Psoas muscle (tissue), 8 donors: ENCODE results near the gene TTLL10. TPM values are rescaled to one million over a fixed set of nuclear protein-coding genes. Genes with fewer than 3 reads are reported as not detected.
A peak's percentile ranks its signal among the peaks of the same experiment; 100 is the strongest.

Source experiments
- ATAC-seq, 4 donors: fragments of 200-7000 bp; cut with Tn5 transposase; one replicate each; pipeline ENCODE4 v1.9.1; 2020; ENCODE audit warnings: moderate library complexity in 3 of 4, mild to moderate bottlenecking in 2 of 4
- DNase-seq, 2 donors: peaks; one replicate each; pipeline ENCODE4 v3.0.0-alpha.2; 2020
- H3K27ac ChIP-seq: fragments of 200-600 bp; one replicate; pipeline ENCODE4 v1.8.0; 2022
- H3K27me3 ChIP-seq, 3 donors: fragments of 200-600 bp in 1 of 3; one replicate each; pipeline versions ENCODE4 v1.6.1 to v1.8.0; 2013 to 2022; ENCODE audit warnings: low read length in 2 of 3, mild to moderate bottlenecking in 2 of 3, moderate library complexity in 1 of 3; ENCODE audit not compliant: insufficient read depth in 3 of 3
- H3K36me3 ChIP-seq, 2 donors: fragments of 200-600 bp in 1 of 2; one replicate each; pipeline versions ENCODE4 v1.6.1 to v1.8.0; 2013 to 2022; ENCODE audit warnings: low read depth in 1 of 2, mild to moderate bottlenecking in 1 of 2, moderate library complexity in 1 of 2; ENCODE audit not compliant: insufficient read depth in 1 of 2
- H3K4me1 ChIP-seq: fragments of 200-600 bp; one replicate; pipeline ENCODE4 v1.8.0; 2022
- H3K4me3 ChIP-seq: fragments of 200-600 bp; one replicate; pipeline ENCODE4 v1.8.0; 2022; ENCODE audit warnings: mild to moderate bottlenecking
- H3K9me3 ChIP-seq: fragments of 200-600 bp; one replicate; pipeline ENCODE4 v1.8.0; 2022
- WGBS, 3 donors: extraction: QIAGEN DNeasy Blood & Tissue Kit; methylation state at CpG; one replicate each; pipeline versions ENCODE4 v1.1.6 to v1.1.7; 2013; 5-methylcytosine and 5-hydroxymethylcytosine counted together
- intact Hi-C, 2 donors: fragments of 100-400 bp; cut with DNase I; formaldehyde crosslinking; loops; one replicate each; pipeline versions ENCODE4 v1.11.0 to v1.14.2; 2022
- polyA plus RNA-seq, 3 donors: library from polyadenylated mRNA; stranded (reverse); fragments of 200-250 nt; gene quantifications; one replicate each; pipeline ENCODE4 v1.2.3, GENCODE V29; 2013
- total RNA-seq, 4 donors: library from RNA; stranded (reverse); fragmentation: NEBNext Ultra II Directional in 2 of 4; extraction: Animal tissue kit (Norgen Biotek cat#: 25700) in 2 of 4; gene quantifications; one replicate each; pipeline versions ENCODE4 v1.2.1 to v1.2.4, GENCODE V29; 2021 to 2023
- TF ChIP-seq, protein P1 (sequence below): fragments of 200-600 bp; IDR thresholded peaks from one replicate; pipeline ENCODE4 v1.8.0; 2022; ENCODE audit warnings: antibody characterized with exemption
- donor health status: healthy with polysubstance abuse.
- donor health status: DM: no; HTN: no; CAD: no; lungs with moderate emphysema.
- donor health status: Bipolar disorder and iron deficiency.
- donor health status: healthy.
- donor health status: DM: yes; HTN: yes; CAD: no.
- donor health status: DM: no; HTN: no; CAD: no.
- donor health status: DM: no; HTN: no; CAD: no.
- donor health status: DM: yes; HTN: yes; CAD: no.

Gene TTLL10
- total and polyA plus RNA-seq, 7 donors = 0.03 to 0.27 (median 0.10) TPM; not detected in 3

DNA sequence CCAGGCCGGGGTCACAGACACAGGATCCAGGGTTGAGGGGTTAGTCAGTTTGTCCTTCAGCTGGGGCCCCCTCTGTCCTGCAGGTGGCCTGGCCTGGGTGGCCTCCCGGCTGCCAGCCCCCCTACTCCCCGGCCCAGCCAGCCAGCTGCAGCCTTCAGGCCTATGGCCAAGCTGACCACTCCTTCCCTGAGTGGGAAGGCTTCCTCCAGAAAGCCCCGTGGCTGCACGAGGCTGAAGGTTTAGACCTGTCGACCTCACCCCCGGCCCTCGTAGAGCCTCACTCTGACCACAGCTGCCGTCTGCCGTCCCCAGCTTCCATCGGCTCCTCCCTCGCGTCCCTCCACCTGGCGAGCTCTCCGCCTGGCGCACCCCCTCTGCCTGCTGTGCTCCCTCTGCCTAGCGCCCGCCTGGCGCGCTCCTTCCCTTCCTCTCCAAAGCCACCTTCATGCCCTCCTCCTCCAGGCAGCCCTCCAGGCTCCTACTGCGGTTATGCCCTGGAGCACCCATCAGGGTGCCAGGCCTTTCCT lies 9.6 kb downstream of the TTLL10 start:
- no peaks in the 10 kb centered on the region for H3K4me1 ChIP-seq
- H3K36me3 ChIP-seq = no peaks in the 10 kb centered on the region
- DNase-seq = peak; percentile 10 to 48
- H3K9me3 ChIP-seq = no peaks in the 10 kb centered on the region
- H3K27ac ChIP-seq = no peak overlapping the region
- H3K27me3 ChIP-seq = peaks cover 0 to 33% (median 2%) of the 10 kb centered on the region in 3 donors
- intact Hi-C loops = no loop called here
- ATAC-seq = peak in 1 of 4 donors; percentile 9
- TF ChIP-seq, protein P1, sequence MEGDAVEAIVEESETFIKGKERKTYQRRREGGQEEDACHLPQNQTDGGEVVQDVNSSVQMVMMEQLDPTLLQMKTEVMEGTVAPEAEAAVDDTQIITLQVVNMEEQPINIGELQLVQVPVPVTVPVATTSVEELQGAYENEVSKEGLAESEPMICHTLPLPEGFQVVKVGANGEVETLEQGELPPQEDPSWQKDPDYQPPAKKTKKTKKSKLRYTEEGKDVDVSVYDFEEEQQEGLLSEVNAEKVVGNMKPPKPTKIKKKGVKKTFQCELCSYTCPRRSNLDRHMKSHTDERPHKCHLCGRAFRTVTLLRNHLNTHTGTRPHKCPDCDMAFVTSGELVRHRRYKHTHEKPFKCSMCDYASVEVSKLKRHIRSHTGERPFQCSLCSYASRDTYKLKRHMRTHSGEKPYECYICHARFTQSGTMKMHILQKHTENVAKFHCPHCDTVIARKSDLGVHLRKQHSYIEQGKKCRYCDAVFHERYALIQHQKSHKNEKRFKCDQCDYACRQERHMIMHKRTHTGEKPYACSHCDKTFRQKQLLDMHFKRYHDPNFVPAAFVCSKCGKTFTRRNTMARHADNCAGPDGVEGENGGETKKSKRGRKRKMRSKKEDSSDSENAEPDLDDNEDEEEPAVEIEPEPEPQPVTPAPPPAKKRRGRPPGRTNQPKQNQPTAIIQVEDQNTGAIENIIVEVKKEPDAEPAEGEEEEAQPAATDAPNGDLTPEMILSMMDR = no peak
- H3K4me3 ChIP-seq = no peak overlapping the region
- WGBS, 3 donors = 53 to 58% (median 55%) methylated on average over 20 to 21 of the region's 21 CpGs

DNA sequence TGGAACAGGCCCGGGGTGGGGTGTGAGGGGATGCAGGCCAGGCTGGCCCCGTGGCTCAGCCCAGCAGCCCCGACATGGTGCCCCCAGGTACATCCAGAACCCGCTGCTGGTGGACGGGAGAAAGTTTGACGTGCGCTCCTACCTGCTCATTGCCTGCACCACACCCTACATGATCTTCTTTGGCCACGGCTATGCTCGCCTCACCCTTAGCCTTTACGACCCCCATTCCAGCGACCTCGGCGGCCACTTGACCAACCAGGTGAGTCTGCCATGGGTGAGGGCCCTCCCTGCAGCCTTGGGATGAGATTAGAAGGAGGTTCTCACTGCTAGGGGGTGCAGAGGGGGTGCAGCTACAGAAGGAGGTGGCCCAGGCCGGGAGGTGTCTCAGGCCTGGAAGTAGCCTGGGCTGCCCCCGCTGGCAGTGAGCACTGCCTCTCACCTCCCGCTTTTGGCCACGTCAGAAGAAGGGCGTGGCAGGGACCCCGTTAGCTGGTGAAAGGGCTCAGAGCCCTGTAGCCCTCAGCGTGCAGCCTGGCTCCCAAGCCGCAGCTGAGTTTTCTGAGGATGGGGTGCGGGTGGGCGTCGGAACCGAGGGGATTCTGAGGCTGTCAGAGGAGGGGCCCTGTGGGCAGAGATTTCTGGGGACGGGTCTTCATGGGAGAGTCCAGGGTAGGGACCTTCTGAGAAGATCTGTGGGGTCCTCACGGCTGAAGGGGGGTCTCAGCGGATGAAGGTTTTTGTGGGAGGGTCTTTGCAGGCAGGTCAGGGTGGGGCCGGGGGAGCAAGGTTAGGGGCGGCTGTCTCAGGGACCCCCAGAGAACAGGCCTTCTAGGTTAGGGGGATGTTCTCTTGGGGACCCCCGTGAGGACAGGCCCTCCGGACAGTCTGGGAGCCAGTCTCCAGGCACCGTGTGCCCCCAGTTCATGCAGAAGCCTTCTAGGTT lies 10.4 kb downstream of the TTLL10 start:
- H3K9me3 ChIP-seq = no peaks in the 10 kb centered on the region
- H3K27ac ChIP-seq = no peak overlapping the region
- peaks cover 0 to 30% (median 2%) of the 10 kb centered on the region in 3 donors for H3K27me3 ChIP-seq
- TF ChIP-seq, protein P1 = no peak
- WGBS, 3 donors = 86 to 90% (median 89%) methylated on average over 30 to 32 of the region's 33 CpGs
- H3K4me1 ChIP-seq = no peaks in the 10 kb centered on the region
- intact Hi-C loops = no loop called here
- ATAC-seq = no peak
- no peaks in the 10 kb centered on the region for H3K36me3 ChIP-seq
- peak in 1 of 2 donors; percentile 12 for DNase-seq
- H3K4me3 ChIP-seq = no peak overlapping the region

DNA sequence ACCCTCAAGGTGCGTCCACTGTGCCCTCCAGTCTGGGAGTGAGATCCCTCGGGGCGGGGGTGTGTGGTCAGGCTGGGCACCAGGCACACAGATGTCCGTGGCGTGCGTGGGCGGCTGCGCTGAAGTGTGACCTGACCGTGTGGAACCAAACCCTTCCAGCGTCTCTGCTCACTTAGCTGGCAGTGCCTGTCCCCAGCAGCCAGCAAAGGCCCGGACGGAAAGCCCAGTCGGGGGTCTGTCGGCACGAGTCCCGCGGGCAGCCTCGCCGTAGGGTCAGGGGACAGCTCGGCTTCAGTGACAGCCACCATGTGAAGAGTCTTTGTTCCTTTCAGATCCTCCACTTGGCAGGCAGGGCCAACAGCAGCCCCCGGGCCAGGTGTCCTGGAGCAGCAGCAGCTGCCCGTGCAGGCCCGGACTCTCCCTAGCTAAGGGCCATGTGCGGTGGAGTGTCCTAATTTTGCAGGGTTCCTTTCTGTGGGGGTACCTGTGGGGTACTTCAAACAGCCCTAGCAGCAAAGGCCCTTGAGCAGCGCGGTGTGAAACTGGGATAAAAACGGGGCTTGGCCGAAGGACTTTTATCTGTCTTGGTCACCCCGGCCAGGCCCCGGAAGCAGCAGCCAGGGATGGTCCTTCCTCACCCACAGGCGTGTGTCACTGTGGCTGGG lies 11.6 kb downstream of the TTLL10 start:
- H3K27ac ChIP-seq = no peak overlapping the region
- no peaks in the 10 kb centered on the region for H3K36me3 ChIP-seq
- intact Hi-C loops = no loop called here
- no peak overlapping the region for H3K4me3 ChIP-seq
- TF ChIP-seq, protein P1 = no peak
- 39 to 58% (median 48%) methylated on average over 31 of the region's 31 CpGs for WGBS, 3 donors
- H3K9me3 ChIP-seq = no peaks in the 10 kb centered on the region
- DNase-seq = peak in 1 of 2 donors; percentile 13
- peaks cover 0 to 20% (median 2%) of the 10 kb centered on the region in 3 donors for H3K27me3 ChIP-seq
- H3K4me1 ChIP-seq = no peaks in the 10 kb centered on the region
- ATAC-seq = no peak

DNA sequence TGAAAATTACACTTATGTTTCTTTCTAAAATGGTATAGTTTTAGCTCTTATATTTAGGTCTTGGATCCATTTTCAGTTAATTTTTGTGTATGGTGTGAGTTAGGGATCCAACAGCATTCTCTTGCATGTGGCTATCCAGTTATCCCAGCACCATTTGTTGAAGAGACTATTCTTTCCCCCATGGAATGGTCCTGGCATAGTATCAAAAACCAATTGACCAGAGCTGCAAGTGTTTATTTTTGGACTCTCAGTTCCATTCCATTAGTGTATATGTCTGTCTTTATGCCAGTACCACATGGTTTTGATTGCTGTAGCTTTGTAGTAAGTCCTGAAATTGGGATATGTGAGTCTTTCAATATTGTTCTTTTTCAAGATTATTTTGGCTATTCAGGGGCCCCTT lies 14.3 kb downstream of the TTLL10 start:
- H3K4me1 ChIP-seq = no peaks in the 10 kb centered on the region
- DNase-seq (no peak), ATAC-seq (no peak)
- H3K9me3 ChIP-seq = no peaks in the 10 kb centered on the region
- TF ChIP-seq, protein P1 = no peak
- H3K27ac ChIP-seq = no peak overlapping the region
- peaks cover 0 to 4% (median 2%) of the 10 kb centered on the region in 3 donors for H3K27me3 ChIP-seq
- no peak overlapping the region for H3K4me3 ChIP-seq
- no peaks in the 10 kb centered on the region for H3K36me3 ChIP-seq
- intact Hi-C loops = no loop called here
